Transverse colon (tissue), 4 donors: ENCODE measurements around the gene TMEM132D. TPM values are rescaled to one million over a fixed set of nuclear protein-coding genes. Genes with fewer than 3 reads are reported as not detected.

Source experiments
- DNase-seq: peaks from one replicate; pipeline ENCODE4 v3.0.0-alpha.2; 2019
- H3K27ac ChIP-seq, 4 donors: fragments of 200-600 bp; sonication (generic); 2 replicates each; pipeline ENCODE4 v1.5.1; 2016 to 2018; ENCODE audit warnings: inconsistent platforms in 4 of 4
- H3K27me3 ChIP-seq: fragments of 200-600 bp; sonication (generic); 2 replicates; pipeline ENCODE4 v1.5.1; 2017; ENCODE audit warnings: inconsistent platforms
- H3K36me3 ChIP-seq, 4 donors: fragments of 200-600 bp; sonication (generic); 2 replicates each; pipeline ENCODE4 v1.5.1; 2017 to 2019; ENCODE audit warnings: inconsistent platforms in 4 of 4
- H3K4me1 ChIP-seq, 4 donors: fragments of 200-600 bp; sonication (generic); 2 replicates each; pipeline ENCODE4 v1.5.1; 2017 to 2020; ENCODE audit warnings: inconsistent platforms in 4 of 4
- H3K4me3 ChIP-seq, 4 donors: fragments of 200-600 bp; sonication (generic); 1 replicate in 1 of 4; 2 replicates in 3 of 4; pipeline versions ENCODE4 v1.5.1 to v1.6.1; 2017 to 2019; ENCODE audit warnings: inconsistent platforms in 4 of 4
- H3K9me3 ChIP-seq, 2 donors: fragments of 200-600 bp; sonication (generic); 2 replicates each; pipeline ENCODE4 v1.5.1; 2017 to 2019; ENCODE audit warnings: inconsistent platforms in 2 of 2
- EP300 ChIP-seq: sonication (generic); formaldehyde crosslinking; IDR thresholded peaks from one replicate; pipeline ENCODE4 v1.6.1; 2017; ENCODE audit warnings: antibody characterized with exemption, low read depth
- POLR2A ChIP-seq: fragments of 450-650 bp; IDR thresholded peaks from one replicate; pipeline ENCODE4 v1.6.1; 2016; ENCODE audit warnings: antibody characterized with exemption, mild to moderate bottlenecking, moderate library complexity
- POLR2AphosphoS5 ChIP-seq, 3 donors: sonication (generic); formaldehyde crosslinking; IDR thresholded peaks; one replicate each; pipeline ENCODE4 v1.6.1; 2016; ENCODE audit warnings: antibody characterized with exemption in 3 of 3
- WGBS, 2 donors: methylation state at CpG; one replicate each; pipeline ENCODE4 v1.1.5; 2018; ENCODE audit warnings: low coverage in 1 of 2; 5-methylcytosine and 5-hydroxymethylcytosine counted together
- in situ Hi-C, 4 donors: fragments of 200-750 bp; cut with MboI; loops; one replicate each; pipeline versions ENCODE4 v1.15.0 to v1.15.1; 2017; ENCODE audit warnings: low sequenced_read_pairs in 3 of 4, low pct_ligation_motif_present in 1 of 4, low pct_unique_long_range_greater_than_20kb in 1 of 4
- intact Hi-C: fragments of 100-400 bp; cut with DNase I; formaldehyde crosslinking; loops from one replicate; pipeline ENCODE4 v1.15.1; 2023; ENCODE audit warnings: low total_unique reads
- total RNA-seq, 4 donors: library from RNA; depleted of rRNA; stranded (reverse); fragments of >200 nt; gene quantifications; one replicate each; pipeline ENCODE4 v1.1.0, GENCODE V29; 2016
- TF ChIP-seq, protein P1 (sequence below), 5 experiments: fragments of 200-600 bp in 3 of 5; fragments of 450-650 bp in 2 of 5; sonication (generic) in 3 of 5; IDR thresholded peaks; 1 replicate in 2 of 5; 2 replicates in 3 of 5; pipeline ENCODE4 v1.5.1; 2016 to 2017; ENCODE audit warnings: antibody characterized with exemption in 5 of 5, inconsistent platforms in 3 of 5, mild to moderate bottlenecking in 2 of 5, moderate library complexity in 1 of 5

Gene TMEM132D
- total RNA-seq, 4 donors from 2014 or later = 0.48 to 0.55 TPM; not detected in 2

DNA sequence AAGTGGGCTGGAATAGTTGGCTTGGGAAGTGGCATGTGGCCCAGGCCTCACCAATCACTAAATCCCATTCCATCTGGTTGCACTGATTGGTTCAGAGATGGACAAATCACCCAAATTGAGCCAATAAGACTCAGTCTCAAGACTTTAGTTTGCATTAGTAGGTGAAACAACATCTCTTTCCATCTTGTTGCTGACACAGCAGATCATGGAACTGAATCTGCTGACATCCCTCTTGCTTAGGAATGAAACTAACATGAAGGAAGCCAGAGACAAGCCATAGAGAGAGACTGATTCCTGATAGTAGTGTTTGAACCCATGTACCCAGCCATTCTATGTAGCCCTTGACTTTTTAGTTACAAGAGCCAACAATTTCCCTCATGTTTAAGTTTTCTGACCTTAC lies 743.5 kb downstream of the TMEM132D start:
- Histone ChIP-seq H3K4me1 (no peaks in the 10 kb centered on the region), H3K4me3 (no peak overlapping the region), H3K36me3 (no peaks in the 10 kb centered on the region), H3K27ac (no peak overlapping the region), H3K9me3 (peaks cover 0 to 4% of the 10 kb centered on the region in 2 donors), H3K27me3 (no peaks in the 10 kb centered on the region)
- intact Hi-C loops = no loop called here
- no peak for TF ChIP-seq POLR2AphosphoS5 (IDR thresholded peaks at IDR 0.05)
- in situ Hi-C loops = no loop called here
- DNase-seq = no peak

DNA sequence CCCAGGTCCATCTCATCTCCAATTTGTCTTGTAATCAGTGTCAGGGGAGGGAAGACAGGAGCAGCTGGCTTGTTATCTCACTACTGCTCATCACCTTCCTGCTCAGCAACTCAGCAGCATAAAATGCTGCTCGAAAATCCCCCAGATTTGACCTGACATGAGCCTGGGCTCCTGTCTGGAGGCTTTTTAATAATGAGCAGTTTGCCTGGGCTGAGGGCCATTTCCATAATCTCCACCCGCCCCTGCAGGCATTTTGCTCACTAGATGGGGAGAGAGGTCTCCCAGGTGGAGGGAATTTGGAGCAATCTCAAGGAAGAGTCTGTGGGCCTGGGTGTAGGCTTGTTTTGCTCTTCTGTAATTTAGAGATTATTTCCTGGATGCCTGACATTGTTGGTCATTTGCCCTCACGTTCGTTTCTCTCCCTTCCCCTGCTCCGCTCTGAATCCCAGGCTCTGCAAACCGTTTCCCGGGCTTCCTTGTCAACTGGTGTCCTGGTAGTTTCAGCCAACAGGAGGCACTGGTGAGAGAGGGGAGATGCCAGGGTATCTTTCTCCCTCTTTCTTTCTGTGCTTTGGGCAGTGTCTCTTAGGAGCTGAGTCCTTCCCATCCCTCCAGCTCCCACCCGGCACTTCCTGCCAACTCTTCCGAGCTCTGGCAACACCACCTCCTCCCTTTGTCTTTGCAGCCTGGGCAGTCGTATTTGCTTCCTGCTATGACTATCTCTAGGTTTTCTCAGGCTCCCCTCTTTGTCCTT lies 751.3 kb downstream of the TMEM132D start:
- Histone ChIP-seq H3K27me3 (no peaks in the 10 kb centered on the region), H3K4me3 (no peak overlapping the region), H3K36me3 (no peaks in the 10 kb centered on the region), H3K27ac (no peak overlapping the region), H3K4me1 (no peaks in the 10 kb centered on the region), H3K9me3 (no peaks in the 10 kb centered on the region)
- 20 to 46% methylated on average over 2 to 10 of the region's 10 CpGs for WGBS, 2 donors
- no peak for DNase-seq
- intact Hi-C loops = no loop called here
- TF ChIP-seq, protein P1, sequence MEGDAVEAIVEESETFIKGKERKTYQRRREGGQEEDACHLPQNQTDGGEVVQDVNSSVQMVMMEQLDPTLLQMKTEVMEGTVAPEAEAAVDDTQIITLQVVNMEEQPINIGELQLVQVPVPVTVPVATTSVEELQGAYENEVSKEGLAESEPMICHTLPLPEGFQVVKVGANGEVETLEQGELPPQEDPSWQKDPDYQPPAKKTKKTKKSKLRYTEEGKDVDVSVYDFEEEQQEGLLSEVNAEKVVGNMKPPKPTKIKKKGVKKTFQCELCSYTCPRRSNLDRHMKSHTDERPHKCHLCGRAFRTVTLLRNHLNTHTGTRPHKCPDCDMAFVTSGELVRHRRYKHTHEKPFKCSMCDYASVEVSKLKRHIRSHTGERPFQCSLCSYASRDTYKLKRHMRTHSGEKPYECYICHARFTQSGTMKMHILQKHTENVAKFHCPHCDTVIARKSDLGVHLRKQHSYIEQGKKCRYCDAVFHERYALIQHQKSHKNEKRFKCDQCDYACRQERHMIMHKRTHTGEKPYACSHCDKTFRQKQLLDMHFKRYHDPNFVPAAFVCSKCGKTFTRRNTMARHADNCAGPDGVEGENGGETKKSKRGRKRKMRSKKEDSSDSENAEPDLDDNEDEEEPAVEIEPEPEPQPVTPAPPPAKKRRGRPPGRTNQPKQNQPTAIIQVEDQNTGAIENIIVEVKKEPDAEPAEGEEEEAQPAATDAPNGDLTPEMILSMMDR (IDR thresholded peaks at IDR 0.05) = no peak
- TF ChIP-seq EP300 (no peak), POLR2A (no peak), POLR2AphosphoS5 (IDR thresholded peaks at IDR 0.05) (no peak)
- in situ Hi-C loops = no loop called here

DNA sequence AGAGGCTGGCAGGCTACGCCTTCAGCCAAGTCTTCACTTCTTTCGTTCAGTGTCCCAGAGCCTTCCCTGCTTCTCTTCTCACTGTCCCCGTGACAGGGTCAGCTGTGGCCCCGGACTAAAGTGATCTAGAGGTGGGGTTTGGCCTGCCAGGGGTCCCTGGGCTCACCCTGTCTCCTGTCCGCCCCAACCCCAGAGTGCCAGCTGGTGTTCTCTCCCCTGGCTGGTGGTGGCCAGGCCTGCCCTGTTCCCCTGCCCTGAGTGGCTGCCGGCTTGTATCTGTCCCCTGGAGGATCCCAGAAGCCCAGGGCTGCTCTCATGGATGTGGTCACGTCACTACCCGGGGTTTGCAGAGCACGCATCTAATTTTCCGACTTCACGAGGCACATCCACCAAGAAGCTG lies 753.1 kb downstream of the TMEM132D start:
- Histone ChIP-seq H3K4me1 (no peaks in the 10 kb centered on the region), H3K9me3 (no peaks in the 10 kb centered on the region), H3K4me3 (no peak overlapping the region), H3K36me3 (no peaks in the 10 kb centered on the region), H3K27ac (no peak overlapping the region), H3K27me3 (no peaks in the 10 kb centered on the region)
- DNase-seq = no peak
- WGBS, 2 donors = 73% methylated on average over 11 of the region's 11 CpGs; no CpG with 5 or more reads in 1 of the 2 donors
- TF ChIP-seq EP300 (no peak), POLR2A (no peak), POLR2AphosphoS5 (IDR thresholded peaks at IDR 0.05) (no peak)
- TF ChIP-seq, protein P1 (IDR thresholded peaks at IDR 0.05) = no peak
- intact Hi-C loops = no loop called here
- in situ Hi-C loops = no loop called here

DNA sequence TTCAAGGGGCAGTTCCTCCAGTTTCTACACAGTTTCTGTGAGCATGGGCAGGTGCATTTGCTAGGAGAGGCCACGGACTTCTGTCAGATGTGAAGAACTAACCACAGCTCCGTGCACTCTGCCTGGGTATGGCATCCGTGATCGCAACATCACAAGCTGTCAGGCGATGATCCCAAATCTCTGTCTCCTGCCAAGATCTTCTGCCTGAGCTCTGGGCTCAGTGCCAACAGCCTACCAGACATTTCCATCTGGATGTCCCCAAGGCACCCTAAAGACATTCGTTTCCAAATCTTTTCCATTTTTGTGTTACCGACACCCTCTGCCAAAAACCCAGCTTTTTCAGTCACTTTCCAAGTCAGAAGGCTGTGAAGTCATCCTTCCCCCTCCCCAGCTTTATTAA lies 758.4 kb downstream of the TMEM132D start:
- in situ Hi-C loops = no loop called here
- intact Hi-C loops = no loop called here

More for the DNA sequence above, 758.4 kb downstream of the TMEM132D start:
- 61 to 67% methylated on average over 1 to 7 of the region's 7 CpGs for WGBS, 2 donors
- no peaks in the 10 kb centered on the region for H3K9me3 ChIP-seq
- no peak for DNase-seq
- H3K27ac ChIP-seq = no peak overlapping the region
- H3K4me3 ChIP-seq = no peak overlapping the region
- no peaks in the 10 kb centered on the region for H3K4me1 ChIP-seq
- no peaks in the 10 kb centered on the region for H3K36me3 ChIP-seq
- H3K27me3 ChIP-seq = no peaks in the 10 kb centered on the region
- TF ChIP-seq POLR2AphosphoS5 (IDR thresholded peaks at IDR 0.05) (no peak), POLR2A (no peak), EP300 (no peak)
- TF ChIP-seq, protein P1 (IDR thresholded peaks at IDR 0.05) = no peak
